ENCODE results near the gene CDH3.

Gene CDH3

DNA sequence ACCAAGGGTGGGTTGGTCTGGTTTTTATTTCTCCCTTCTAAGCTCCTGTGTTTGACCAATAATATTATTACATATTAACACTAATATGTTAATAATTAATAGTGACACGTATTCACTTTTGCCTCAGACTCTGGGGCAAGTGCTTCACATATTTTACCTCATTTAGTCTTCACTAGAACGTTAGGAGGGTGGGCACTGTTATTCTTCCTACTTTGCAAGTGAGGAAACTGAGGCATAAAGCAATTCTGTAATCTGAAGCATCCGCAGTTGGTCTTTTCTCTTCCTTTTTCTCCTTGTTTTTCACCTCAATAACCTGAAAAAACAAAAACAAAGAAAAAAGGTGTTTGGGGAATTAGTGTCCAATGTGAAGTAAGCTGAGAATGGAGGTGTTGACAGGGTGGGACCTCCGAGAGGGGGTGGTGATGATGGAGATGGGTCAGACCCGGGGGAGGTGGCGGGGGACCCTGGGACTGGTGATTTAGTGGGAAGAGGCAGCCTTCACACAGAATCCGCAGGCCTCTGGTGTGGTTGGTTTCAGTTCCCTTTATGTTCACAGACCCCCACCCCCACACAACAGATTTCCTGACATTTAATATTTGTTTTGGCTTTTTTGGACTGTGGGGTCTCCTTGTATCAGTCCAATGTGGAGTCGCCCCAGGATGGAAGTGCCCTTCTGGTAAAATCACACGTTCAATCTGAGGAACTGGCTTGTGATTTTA is 95.7 kb downstream of the CDH3 start:
- no peak for DNase-seq

DNA sequence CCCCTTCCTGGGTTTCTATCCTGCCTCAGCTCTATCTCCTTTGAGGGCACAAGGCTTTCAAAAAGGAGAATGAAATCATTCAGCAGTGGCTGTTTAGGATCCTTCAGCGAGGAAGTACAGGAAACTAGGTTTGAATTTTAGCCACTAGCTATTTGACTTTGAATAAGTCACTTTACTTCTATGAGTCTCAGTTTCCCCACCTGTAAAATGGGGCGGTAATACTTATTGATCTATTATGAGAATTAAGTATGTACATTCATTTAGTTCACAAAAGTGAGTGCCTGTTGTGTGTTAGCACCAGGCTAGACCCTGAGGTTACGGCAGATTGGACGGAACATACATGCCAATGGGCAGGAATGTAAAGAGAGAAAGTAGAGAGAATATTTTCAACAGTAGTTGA is 98.6 kb downstream of the CDH3 start:
- DNase-seq = no peak

DNA sequence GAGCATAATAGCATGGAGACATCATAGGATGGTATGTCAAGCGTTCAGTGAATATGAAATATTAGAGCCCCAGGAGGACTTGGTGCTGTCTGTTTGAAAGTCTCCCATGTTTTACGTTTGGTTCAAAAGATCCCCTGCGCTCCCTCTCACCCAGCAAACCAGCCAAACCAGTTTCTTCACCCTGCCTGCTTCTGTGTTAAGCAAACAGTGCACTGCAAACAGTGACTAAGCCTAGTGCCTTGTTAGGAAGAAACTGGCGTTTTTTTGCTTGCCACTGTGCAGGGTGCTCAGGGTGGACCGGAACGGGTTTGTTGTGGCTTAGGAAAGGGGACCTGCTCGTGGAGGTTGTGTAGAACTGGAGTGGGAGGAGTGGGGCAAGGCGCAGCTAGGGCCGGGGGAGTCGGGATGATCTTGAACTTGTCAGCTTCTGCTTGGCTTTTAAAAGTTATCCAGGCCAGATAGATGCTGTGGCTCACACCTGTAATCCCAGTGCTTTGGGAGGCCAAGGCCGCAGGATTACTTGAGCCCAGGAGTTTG is 99.7 kb downstream of the CDH3 start:
- DNase-seq = peak; percentile 85

DNA sequence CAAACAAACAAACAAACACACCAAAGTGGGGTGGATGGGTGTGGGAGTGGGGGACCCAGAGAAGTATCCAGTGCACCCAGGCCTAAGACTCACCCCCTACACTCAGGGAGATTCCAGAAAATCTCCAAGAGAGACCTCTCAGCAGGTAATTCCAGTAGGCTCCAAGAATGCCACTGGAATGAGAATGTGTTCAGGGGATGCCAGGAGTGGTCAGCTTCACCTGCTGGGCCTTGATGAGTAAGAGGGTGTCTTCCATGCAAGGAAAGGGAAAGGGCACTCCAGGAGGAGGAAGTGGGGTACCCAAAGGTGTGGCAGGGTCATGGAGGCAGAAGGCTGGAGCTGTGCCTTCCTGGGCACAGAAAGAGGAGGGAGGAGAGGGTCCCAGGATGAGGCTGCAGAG is 101.8 kb downstream of the CDH3 start:
- DNase-seq = no peak

DNA sequence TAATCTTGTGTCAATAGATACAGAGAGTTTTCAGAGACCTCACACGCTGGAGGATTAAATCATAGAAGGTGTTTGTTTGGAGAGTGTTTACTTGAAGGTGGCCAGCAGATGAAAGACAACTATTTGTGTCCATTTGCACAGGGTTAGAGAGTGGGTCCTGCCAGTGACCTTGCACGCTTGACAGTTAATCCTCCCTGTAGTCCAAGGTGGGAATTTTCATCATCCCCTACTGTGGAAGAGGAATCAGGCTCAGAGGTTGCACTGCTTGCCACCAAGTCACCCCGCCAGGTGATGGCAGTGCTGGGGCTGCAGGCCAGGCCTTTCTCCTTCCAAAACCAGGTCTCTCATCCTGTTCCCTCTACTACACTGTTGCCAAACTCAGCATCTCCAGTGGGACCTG is 104.3 kb downstream of the CDH3 start:
- no peak for DNase-seq

Measured in NCI-H774 (cell line).